Activated CD8-positive, alpha-beta memory T cell treated with anti-CD3 and anti-CD28 coated beads, Interleukin-2, amount 50 U/mL, for 48 hours (primary cell): ENCODE measurements around the gene POR.
"Not testable (repeated sequence)": the region's sequence is repeated elsewhere in the genome, so short reads cannot be mapped to it uniquely, and the experiment has no call there.

Experiments
- DNase-seq: peaks from one replicate; pipeline ENCODE4 v3.0.0-alpha.2; 2020

The POR gene

GRCh38 chr7:75887669-75888369 lies 27.1 kb upstream of the POR start:
- DNase-seq: no peak

- DNase-seq: no peak
These were observed 26.3 kb upstream of the POR start for GRCh38 chr7:75888464-75889222.

DNA sequence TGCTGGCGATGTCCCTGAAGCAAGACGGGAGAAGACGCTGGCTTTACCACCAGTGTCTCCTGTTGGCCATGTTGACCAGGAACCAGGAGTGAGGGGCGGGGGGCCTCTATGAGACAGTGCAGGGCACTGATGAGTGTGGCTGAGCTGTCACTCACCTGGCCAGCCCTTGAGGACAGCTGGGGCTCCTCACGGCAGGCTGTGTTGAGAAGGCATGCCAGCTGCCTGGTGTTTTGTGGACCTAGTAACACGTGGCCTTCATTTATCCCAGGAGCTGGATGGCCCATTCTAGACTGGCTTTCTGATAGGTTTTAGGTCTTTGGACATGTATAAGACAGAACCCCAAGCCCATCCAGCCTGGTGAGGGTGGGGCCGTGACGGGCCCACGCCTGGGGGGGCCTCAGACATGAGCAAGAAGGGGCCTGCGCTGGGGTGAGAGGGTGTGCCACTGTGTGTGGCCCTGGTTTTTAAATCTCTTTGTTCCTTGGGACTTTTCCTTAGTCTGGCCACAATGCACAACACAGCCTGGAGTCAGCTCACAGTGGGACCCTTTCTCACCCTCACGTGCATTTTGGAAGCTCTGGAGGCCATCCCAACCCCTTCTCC lies 25.6 kb upstream of the POR start:
- DNase-seq: no peak

- no peak for DNase-seq
These were observed 25.1 kb upstream of the POR start for GRCh38 chr7:75889826-75890225.

- DNase-seq: not testable (repeated sequence)
These were observed 23.7 kb upstream of the POR start for GRCh38 chr7:75891237-75891636.

DNA sequence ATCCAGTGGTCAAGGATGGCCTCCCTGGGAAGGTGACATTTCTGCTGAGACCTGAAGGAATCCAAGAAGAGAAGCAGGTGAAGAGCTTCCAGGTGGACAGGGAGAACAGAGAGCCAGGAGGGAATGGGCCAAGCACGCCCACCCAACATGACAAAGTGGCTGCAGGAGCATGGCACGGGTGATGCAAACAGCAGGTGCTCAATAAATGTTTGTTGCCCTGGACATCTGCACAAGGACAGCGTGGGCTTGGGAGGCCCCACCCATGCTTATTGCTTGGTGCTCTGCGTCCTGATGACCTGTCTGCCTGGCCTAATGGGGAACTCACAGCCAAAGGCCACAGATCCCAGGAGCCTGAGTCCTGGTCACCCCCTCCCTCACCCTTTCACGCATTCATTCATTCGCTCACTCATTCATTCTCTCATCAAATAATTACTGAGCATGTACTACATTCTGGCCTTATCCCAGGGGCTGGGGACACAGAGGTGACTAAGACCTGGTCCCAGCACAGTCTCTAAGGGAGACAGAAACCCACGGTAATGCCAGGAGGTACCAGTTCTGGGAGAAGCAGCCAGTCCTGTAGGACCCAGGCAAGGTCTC lies 23.0 kb upstream of the POR start:
- DNase-seq: no peak

GRCh38 chr7:75892634-75893272 lies 22.2 kb upstream of the POR start:
- DNase-seq: no peak

DNA sequence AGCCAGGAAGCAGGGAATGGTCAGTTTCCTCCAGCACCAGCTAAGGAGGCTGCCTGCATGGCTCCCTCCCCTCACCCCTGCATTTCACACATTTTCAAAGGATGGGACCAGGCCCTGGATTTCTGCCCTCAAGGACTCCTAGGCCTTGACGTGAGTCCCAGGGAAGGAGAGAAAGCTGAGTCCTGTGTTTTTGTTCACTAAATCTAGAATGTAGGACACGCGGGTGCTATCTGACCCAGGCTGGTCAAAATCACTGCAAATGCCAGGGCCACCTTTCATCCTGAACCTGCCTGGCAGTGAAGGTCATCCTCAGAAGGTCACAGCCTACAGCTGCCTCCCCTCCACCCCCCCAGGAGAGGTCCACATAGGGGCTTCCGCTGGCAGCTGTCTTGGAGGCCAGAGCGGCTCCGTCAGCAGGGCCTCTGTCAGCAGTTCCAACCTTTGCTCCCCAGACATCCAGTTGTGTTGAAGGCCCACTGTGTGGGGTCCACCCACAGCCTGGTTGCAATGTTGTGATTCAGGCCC lies 18.1 kb upstream of the POR start:
- no peak for DNase-seq

GRCh38 chr7:75900617-75901315 lies 14.2 kb upstream of the POR start:
- DNase-seq: no peak

DNA sequence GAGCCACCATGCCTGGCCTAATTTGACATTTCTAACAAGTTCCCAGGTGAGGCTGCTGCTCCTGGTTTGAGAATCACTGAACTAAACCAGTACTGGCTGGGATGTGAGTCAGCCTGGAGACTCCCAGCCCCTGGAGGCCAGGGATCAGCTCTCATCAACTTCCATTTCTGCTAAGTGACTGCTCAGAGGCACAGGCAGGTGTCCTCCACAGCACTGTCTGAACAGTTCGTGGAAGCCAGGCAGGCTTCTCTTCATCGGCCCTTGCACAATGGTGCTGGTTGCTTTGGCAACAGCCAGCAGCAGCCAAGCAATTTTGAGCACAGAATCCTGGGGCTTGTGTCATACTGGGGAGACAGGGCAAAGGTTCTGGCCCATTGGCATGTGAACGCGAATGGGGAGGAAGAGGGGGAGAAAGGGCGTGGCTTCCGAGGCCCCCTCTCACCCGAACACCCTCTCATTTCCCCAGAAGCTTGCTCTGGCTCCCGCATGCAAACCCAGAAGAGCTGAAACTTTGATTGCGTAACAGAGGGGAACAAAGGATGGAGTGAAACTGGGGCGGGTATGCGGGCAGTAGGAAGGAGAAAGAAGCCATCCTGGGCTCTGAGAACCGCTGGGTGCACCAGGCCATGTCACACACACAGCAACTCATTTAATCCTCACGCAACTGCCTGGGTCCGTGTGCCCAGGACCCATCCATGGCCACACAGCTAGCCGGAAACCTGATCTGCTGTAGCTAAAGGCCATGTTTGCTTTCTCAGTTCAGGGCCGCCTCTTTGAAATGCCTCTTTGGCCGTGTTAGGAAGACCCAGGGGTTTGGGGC lies 9.0 kb upstream of the POR start:
- no peak for DNase-seq

DNA sequence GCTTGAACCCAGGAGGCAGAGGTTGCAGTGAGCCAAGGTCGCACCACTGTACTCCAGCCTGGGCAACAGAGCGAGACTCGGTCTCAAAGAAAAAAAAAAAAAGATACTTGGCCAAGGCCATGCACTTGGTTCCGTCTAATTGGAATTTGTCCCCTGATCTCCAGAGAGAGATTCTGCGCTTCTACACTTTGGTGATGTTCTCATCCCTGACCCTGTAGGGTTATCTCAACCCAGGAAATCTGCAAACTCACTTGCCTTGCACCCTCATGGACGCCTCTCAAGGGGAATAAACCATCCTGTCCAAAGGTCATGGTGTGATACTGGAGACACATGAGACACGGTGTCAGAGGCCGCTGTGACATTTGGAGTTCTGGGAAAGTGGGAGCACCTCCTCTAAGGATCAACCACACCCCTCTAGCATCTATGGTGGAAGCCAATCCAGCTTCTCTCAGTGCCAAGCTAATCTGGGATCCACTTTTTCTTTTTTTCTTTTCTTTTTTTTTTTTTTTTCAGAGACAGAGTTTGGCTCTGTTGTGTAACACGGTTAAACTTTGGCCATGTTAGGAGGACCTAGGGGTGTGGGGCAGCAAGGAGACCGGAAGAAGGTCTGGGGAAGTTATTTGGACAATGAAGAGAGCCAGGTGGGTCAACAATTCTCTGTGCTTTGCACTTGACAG lies 7.8 kb upstream of the POR start:
- DNase-seq: no peak

- not testable (repeated sequence) for DNase-seq
These were observed 7.3 kb upstream of the POR start for GRCh38 chr7:75907668-75908039.

GRCh38 chr7:75909521-75910132 lies 5.3 kb upstream of the POR start:
- DNase-seq: no peak

DNA sequence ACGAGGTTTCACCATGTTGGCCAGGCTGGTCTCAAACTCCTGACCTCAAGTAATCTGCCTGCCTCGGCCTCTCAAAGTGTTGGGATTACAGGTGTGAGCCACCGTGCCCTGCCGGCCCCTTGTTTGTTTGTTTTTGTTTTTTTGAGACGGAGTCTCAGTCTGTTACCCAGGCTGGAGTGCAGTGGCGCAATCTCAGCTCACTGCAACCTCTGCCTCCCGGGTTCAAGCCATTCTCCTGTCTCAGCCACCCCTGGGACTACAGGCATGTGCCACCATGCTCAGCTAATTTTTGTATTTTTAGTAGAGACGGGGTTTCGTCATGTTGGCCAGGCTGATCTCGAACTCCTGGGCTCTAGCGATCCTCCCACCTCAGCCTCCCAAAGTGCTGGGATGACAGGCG lies 3.8 kb upstream of the POR start:
- DNase-seq: not testable (repeated sequence)

GRCh38 chr7:75913437-75913836 lies 1.5 kb upstream of the POR start:
- DNase-seq: no peak

GRCh38 chr7:75914169-75914654 lies 743 bp upstream of the POR start:
- DNase-seq: peak; percentile 57

GRCh38 chr7:75915416-75916156 lies 631 bp downstream of the POR start:
- DNase-seq: peak; percentile 63

DNA sequence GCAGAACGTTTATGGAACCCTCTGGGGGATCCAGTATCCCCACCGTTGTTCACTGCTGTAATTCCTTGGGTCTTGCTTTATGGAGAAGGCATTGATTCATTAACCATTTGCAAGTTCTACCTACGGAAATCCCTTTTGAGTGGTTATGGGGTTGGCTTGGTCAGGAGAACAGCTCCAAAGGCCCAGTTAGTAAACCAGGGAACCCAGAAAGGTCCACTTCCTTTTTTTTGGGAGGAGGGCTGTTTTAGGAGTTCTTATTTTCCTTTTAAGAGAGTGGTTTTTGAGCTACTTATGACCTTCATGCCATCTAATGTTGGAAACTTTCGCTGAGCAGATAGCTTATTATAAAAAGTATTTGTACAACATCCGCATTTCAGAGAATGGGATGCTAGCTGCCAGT lies 1.3 kb downstream of the POR start:
- no peak for DNase-seq
